Left colon (tissue), 2 donors: Measurements from ENCODE around the gene PHF2. TPM values are rescaled to one million over a fixed set of nuclear protein-coding genes. Genes with fewer than 3 reads are reported as not detected.

Source experiments
- ATAC-seq: fragments of 200-7000 bp; cut with Tn5 transposase; one replicate; pipeline ENCODE4 v1.9.1; 2020; ENCODE audit warnings: mild to moderate bottlenecking, moderate library complexity
- DNase-seq, 2 donors: peaks; one replicate each; pipeline ENCODE4 v3.0.0-alpha.2; 2020
- intact Hi-C, 2 donors: fragments of 100-400 bp; cut with DNase I in 1 of 2; cut with micrococcal nuclease in 1 of 2; formaldehyde crosslinking; loops; one replicate each; pipeline versions ENCODE4 v1.11.2 to v1.14.0; 2022; cut with DNase I, micrococcal nuclease
- total RNA-seq, 2 donors: library from RNA; stranded (reverse); fragmentation: NEBNext Ultra II Directional; extraction: Animal tissue kit (Norgen Biotek cat#: 25700); gene quantifications; one replicate each; pipeline ENCODE4 v1.2.1, GENCODE V29; 2021
- donor health status: DM: no; HTN: no; CAD: no.
- donor health status: DM: yes; HTN: yes; CAD: no.

PHF2 gene
- total RNA-seq, 2 donors from 2014 or later: 21.3 to 22.9 TPM

- intact Hi-C loops: no loop called here
- no peak for ATAC-seq
These were observed 19.5 kb downstream of the PHF2 start for GRCh38 chr9:93595861-93596365.

GRCh38 chr9:93596399-93596798 lies 20.0 kb downstream of the PHF2 start:
- DNase-seq (no peak), ATAC-seq (no peak)
- intact Hi-C loops: no loop called here

More at GRCh38 chr9:93595861-93596365, 19.5 kb downstream of the PHF2 start:
- peak in 1 of 2 donors; percentile 22 for DNase-seq

GRCh38 chr9:93597142-93597706 lies 20.8 kb downstream of the PHF2 start:
- intact Hi-C loops: no loop called here
- no peak for ATAC-seq
- DNase-seq: no peak

GRCh38 chr9:93597871-93598646 lies 21.7 kb downstream of the PHF2 start:
- intact Hi-C loops: no loop called here
- DNase-seq (peak in 1 of 2 donors; percentile 24), ATAC-seq (no peak)

- intact Hi-C loops: no loop called here
- DNase-seq (peak in 1 of 2 donors; percentile 55), ATAC-seq (peak; percentile 43)
These were observed 22.4 kb downstream of the PHF2 start for GRCh38 chr9:93598647-93599241.

- ATAC-seq: peak; percentile 3
- no peak for DNase-seq
- intact Hi-C loops: no loop called here
These were observed 23.4 kb downstream of the PHF2 start for GRCh38 chr9:93599571-93600403.

GRCh38 chr9:93600504-93600903 lies 24.1 kb downstream of the PHF2 start:
- intact Hi-C loops: no loop called here
- ATAC-seq (peak; percentile 80), DNase-seq (peak; percentile 68 to 71)

GRCh38 chr9:93601063-93601462 lies 24.7 kb downstream of the PHF2 start:
- no peak for ATAC-seq
- DNase-seq: no peak
- intact Hi-C loops: no loop called here

- no peak for ATAC-seq
These were observed 25.3 kb downstream of the PHF2 start for GRCh38 chr9:93601666-93602065.

GRCh38 chr9:93603011-93603410 lies 26.6 kb downstream of the PHF2 start:
- no peak for ATAC-seq
- no peak for DNase-seq
- intact Hi-C loops: no loop called here

More at GRCh38 chr9:93601666-93602065, 25.3 kb downstream of the PHF2 start:
- DNase-seq: no peak
- intact Hi-C loops: no loop called here

GRCh38 chr9:93603906-93604326 lies 27.5 kb downstream of the PHF2 start:
- intact Hi-C loops: no loop called here
- ATAC-seq: no peak
- DNase-seq: no peak

GRCh38 chr9:93606187-93606586 lies 29.8 kb downstream of the PHF2 start:
- DNase-seq (no peak), ATAC-seq (no peak)
- intact Hi-C loops: no loop called here

- ATAC-seq (no peak), DNase-seq (no peak)
- intact Hi-C loops: no loop called here
These were observed 33.8 kb downstream of the PHF2 start for GRCh38 chr9:93610206-93610605.

- DNase-seq (no peak), ATAC-seq (no peak)
- intact Hi-C loops: no loop called here
These were observed 35.8 kb downstream of the PHF2 start for GRCh38 chr9:93612052-93612795.

GRCh38 chr9:93612796-93613154 lies 36.4 kb downstream of the PHF2 start:
- peak; percentile 24 for ATAC-seq
- intact Hi-C loops: no loop called here
- no peak for DNase-seq

GRCh38 chr9:93613174-93613573 lies 36.8 kb downstream of the PHF2 start:
- intact Hi-C loops: no loop called here
- DNase-seq (no peak), ATAC-seq (no peak)

- ATAC-seq (no peak), DNase-seq (no peak)
- intact Hi-C loops: no loop called here
These were observed 37.4 kb downstream of the PHF2 start for GRCh38 chr9:93613791-93614190.

GRCh38 chr9:93614830-93615468 lies 38.6 kb downstream of the PHF2 start:
- no peak for DNase-seq
- intact Hi-C loops: no loop called here
- no peak for ATAC-seq
